CD4-positive, alpha-beta T cell treated with Interleukin-15 for 4 hours (primary cell): ENCODE results near the gene TMEM196.
"Not testable (repeated sequence)": the region's sequence is repeated elsewhere in the genome, so short reads cannot be mapped to it uniquely, and the experiment has no call there.

ENCODE experiments used
- DNase-seq: peaks from one replicate; pipeline ENCODE4 v3.0.0-alpha.2; 2020; ENCODE audit warnings: low spot score

The TMEM196 gene

DNA sequence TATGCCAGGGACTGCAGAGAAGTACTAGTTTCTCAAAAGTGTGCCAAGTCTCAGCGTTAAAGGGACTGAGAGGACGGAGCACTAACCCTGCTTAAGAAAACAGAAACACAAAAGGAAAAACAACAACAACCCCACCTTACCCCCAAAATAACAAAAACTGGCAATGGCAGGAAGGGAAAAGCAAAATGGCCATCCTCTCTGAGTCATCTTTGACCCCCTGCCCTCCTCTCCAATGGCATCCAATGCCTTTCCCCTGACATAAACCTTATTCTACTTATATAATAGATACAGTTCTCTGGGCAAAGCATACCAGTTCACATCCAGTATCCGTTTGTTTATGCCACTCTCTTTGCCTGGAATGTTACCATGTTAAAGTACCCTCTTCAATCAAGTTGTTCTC lies 66.2 kb downstream of the TMEM196 start:
- no peak for DNase-seq

GRCh38 chr7:19705663-19706062 lies 67.8 kb downstream of the TMEM196 start:
- DNase-seq = no peak

DNA sequence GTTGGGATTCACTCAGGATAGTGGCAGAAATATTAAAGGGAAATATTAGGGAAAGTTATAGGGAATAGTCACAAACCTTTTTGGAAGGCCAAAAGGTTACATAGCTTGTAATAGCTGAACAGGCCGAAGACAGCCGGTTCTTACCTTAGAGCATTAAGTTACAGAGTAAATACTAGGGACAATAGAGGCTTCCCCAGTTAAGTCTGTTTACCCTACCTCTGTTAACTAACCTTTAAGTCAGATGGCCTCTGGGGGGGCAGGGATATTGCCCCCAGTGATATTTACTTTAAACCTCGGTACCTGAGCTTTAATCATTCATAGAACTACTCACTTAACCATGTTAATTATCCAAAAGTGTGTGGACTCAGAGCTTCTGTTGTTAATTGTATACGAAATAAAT lies 71.9 kb downstream of the TMEM196 start:
- DNase-seq = no peak

DNA sequence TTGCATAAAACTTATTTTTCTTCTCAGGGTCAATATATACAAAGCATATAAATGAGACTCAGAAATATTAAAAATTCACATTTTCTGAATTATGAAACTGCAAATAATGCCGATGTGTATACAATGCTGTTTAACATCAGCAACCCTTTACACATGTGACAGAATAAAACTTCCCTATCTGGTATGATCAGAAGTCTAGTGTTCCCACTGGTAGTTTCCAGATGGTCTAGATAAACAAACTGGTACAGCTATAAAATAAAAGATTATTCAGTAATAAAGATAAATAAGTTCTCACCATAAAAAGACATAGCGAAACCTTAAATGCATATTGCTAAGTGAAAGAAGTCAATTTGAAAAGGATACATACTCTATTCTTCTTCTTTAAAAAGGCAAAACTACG lies 72.5 kb downstream of the TMEM196 start:
- DNase-seq = no peak

GRCh38 chr7:19698331-19698730 lies 75.1 kb downstream of the TMEM196 start:
- no peak for DNase-seq

DNA sequence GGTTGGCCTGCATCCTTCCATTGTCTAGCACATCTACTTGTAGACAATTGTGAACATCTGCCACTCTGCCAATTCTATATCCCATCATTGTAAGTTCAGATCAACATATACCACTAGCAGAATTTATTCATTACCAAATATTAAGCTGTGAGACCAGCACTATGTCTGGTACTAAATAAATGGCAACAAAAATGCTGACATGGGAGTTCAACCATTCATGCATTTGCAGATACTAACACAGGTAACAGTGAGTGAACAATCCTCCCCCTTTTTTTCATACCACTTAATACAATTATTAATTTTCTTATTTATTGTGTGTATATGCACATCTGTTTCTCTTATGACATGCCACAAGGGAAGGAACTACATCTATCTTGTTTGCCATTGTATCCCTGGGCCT lies 76.5 kb downstream of the TMEM196 start:
- no peak for DNase-seq

GRCh38 chr7:19692111-19692828 lies 81.1 kb downstream of the TMEM196 start:
- no peak for DNase-seq

GRCh38 chr7:19690736-19691135 lies 82.7 kb downstream of the TMEM196 start:
- no peak for DNase-seq

- not testable (repeated sequence) for DNase-seq
These were observed 84.3 kb downstream of the TMEM196 start for GRCh38 chr7:19689130-19689529.

GRCh38 chr7:19681596-19681995 lies 91.8 kb downstream of the TMEM196 start:
- no peak for DNase-seq

DNA sequence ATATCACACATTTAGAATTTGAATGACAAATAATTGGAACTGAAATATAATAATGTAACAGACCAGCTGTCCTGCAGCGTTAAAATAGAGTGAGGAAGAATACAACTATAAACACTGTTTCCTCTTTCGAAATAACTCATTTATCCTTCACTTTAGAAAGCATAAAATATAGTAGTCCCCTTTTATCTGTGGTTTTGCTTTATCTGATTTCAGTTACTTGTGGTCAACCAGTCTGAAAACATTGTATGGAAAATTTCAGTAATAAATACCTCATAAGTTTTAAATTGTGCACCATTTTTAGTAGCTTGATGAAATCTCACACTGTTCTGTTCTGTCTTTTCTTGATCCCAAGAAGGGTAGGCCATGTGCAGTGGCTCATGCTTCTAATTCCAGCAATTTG lies 96.2 kb downstream of the TMEM196 start:
- DNase-seq = no peak

DNA sequence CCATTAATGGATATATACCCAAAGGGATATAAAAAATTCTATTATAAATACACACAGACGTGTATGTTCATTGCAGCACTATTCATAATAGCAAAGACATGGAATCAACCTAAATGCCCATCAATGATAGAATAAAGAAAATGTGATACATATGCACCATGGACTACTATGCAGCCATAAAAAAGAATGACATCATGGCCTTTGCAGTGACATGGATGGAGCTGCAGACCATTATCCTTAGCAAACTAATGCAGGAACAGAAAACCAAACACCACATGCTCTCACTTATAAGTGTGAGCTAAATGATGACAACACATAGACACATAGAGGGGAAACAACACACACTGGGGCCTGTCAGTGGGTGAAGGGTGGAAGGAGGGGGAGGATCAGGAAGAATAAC lies 97.6 kb downstream of the TMEM196 start:
- no peak for DNase-seq

DNA sequence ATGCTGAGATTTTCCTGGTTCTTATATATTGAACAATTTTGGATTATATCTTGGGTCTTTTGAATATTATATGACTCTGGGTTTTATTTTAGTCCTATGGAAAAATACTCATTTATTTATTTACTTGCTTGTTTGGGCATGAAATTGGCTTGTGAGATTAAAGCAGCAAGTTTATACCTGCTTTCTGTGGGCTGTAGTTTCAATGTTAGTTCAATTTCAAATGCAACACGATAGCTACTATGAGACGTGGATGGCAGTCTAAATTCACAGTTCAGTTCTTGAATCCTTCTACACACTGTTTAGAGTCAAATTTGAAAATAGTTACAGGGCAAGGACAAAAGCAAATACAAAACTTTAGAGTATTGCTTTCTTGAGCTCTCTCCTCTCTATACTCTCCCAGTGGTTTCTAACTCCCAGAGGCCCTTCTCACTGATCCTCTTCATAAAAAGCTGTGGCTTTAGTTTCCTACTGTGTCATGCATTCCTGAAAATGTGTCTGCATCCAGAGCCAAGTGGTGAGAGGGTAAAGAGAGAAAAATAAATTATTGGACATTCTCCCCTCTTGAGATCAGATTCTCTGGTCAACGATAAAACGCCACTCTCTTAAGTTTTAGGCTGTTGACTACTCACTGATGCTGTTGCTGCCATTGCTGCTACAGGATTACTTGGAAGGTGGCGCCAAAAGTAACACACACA lies 99.0 kb downstream of the TMEM196 start:
- no peak for DNase-seq

GRCh38 chr7:19670806-19671205 lies 102.6 kb downstream of the TMEM196 start:
- DNase-seq = no peak
